Inflammatory macrophage (primary cell): ENCODE measurements around the gene JMJD4.
"Not testable (repeated sequence)": the region's sequence is repeated elsewhere in the genome, so short reads cannot be mapped to it uniquely, and the experiment has no call there.

ENCODE experiments used
- DNase-seq, 2 donors: peaks; one replicate each; pipeline ENCODE4 v3.0.0-alpha.2; 2020 to 2022

The JMJD4 gene

GRCh38 chr1:227731241-227731677, 3.8 kb downstream of the JMJD4 start:
- DNase-seq, result no peak

- no peak for DNase-seq
Measured at GRCh38 chr1:227730630-227731151, 4.4 kb downstream of the JMJD4 start.

DNA sequence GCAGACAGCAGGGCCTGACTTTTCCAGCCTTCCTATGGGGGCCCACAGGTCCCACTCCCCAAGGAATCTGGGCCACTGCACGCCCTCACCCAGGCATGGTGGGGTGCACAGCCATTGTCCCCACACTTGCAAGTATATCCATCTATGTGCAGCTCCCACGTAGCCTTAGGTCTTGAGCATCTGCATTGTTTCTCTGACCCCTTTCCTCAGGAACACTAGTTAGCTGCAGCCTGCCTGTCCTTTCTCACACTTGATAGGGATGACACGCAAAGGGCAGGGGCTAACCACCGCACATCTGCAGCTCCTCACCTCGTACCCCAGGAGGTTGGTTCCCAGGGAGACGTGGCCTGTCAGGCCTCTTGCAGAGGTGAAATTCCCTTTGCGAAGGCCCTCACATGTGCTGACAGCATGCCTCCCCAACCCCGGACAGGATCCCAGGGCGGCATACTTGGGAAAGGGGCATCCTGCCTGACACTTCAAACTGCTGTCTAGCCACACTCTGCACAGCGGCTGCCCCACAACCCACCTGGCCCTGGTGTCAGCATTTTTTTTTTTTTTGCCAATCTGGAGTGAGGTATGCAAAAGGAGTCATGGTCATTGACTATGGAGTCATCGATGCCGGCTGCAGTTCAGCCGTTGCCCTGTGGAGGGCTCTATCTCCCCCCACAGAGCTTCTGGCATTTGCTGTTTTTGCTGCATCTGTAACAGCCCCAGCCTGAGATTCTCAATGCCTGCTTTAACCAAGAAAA, 5.0 kb downstream of the JMJD4 start:
- DNase-seq, result peak; percentile 28 to 58

- DNase-seq, result no peak
Measured at GRCh38 chr1:227729144-227729880, 5.8 kb downstream of the JMJD4 start.

DNA sequence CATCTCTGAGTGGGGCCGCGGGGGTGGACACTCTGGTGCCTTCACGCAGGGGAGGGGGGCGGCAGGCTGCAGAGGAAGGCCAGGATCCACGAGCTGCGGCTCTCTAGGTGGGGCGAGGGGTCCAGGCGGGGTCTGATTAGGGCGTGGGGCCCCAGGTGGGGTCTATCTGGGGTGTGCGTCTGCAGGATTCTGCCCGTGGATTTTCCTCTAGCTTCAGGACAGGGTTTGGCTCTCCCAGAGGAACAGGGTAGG, 6.3 kb downstream of the JMJD4 start:
- DNase-seq, result no peak

GRCh38 chr1:227728059-227728891, 6.8 kb downstream of the JMJD4 start:
- DNase-seq, result peak in 1 of 2 donors; percentile 23

- no peak for DNase-seq
Measured at GRCh38 chr1:227726924-227727599, 8.0 kb downstream of the JMJD4 start.

DNA sequence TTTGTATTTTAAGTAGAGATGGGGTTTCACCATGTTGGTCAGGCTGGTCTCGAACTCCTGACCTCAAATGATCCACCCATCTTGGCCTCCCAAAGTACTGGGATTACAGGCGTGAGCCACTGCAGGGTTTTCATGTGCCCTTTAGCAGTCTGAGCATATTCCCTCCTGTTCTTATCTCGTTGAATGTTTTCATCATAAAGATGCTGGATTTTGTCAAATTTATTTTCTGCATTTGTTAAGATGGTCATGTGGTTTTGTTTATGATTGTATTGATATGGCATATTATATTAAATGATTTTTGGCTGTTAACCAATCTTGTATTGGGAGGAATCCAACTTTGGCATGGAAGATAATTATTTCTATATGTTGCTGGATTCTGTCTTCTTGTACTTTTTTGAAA, 8.8 kb downstream of the JMJD4 start:
- DNase-seq, result no peak

GRCh38 chr1:227725046-227725445, 10.1 kb downstream of the JMJD4 start:
- DNase-seq, result no peak

DNA sequence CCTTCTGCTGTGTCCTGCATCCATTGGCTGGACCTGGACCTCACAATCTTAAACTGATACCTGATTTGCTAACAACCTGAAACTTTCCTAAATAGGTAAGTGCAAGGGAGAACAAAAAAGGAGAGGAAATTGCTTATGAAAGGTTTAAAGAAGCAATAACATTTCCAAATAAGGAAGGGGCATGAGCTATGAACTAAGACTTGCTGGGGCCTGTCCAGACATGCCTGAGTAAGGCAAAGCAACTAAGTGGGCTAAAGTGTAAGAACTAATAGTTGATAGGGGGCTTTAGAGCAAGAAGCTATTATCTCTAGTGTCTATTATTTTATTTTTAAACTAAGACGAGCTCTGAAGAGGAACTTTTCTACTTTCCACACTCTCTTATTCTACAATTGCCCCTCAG, 11.6 kb downstream of the JMJD4 start:
- no peak for DNase-seq

GRCh38 chr1:227718932-227719331, 16.2 kb downstream of the JMJD4 start:
- DNase-seq, result no peak

DNA sequence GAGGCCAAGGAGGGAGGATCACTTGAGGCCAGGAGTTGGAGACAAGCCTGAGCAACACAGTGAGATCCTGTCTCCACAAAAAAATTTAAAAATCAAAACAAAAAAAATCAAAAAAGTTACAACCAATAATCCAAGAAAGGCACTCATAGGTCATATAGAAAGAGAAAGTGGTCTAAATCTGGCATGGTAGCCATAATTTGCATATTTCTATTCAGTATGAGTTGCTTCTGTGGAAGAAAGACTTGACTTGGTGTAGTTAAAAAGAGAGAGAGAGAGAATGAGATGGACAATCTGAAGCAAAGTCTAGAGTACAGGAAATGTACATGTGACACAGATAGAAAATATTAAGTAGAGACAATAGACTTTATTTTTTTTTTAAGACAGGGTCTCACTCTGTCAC, 22.5 kb downstream of the JMJD4 start:
- DNase-seq, result no peak

- not testable (repeated sequence) for DNase-seq
Measured at GRCh38 chr1:227710474-227710873, 24.6 kb downstream of the JMJD4 start.

- DNase-seq, result no peak
Measured at GRCh38 chr1:227709451-227709850, 25.7 kb downstream of the JMJD4 start.

- DNase-seq, result no peak
Measured at GRCh38 chr1:227707846-227708245, 27.3 kb downstream of the JMJD4 start.

DNA sequence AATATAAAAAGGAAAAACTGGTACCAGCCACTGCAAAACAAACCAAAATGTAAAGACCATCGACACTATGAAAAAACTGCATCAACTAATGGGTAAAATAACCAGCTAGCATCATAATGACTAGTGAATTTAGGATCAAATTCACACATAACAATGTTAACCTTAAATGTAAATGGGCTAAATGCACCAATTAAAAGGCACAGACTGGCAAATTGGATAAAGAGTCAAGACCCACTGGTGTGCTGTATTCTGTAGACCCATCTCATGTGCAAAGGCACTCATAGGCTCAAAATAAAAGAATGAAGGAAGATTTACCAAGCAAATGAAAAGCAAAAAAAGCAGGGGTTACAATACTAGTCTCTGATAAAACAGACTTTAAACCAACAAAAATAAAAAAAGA, 33.5 kb downstream of the JMJD4 start:
- DNase-seq, result not testable (repeated sequence)

DNA sequence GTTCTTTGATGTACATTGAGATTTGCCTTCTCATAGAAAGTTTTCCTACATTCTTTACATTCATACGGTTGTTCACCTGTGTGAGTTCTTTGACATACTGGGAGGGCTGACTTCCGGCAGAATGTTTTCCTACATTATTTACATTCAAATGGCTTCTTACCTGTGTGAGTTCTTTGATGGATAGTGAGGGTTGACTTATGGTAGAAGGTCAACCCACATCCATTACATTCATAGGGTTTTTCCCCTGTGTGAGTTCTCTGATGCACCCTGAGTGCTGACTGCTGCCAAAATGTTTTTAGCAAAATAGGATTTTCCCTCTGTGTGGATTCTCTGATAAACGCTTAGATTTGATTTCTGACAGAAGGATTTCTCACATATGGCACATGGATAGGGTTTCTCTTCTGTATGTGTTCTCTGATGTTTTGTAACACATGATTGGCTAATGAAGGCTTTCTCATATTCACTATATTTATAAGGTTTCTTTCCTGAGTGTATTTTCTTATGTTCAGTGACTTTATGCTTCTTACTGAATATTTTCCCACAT, 37.7 kb downstream of the JMJD4 start:
- DNase-seq, result no peak

- no peak for DNase-seq
Measured at GRCh38 chr1:227685807-227686206, 49.3 kb downstream of the JMJD4 start.
